NCI-H774 (cell line): ENCODE results near the gene EPHB1.
"Not testable (repeated sequence)": the region's sequence is repeated elsewhere in the genome, so short reads cannot be mapped to it uniquely, and the experiment has no call there.

Experiments used
- DNase-seq: peaks from one replicate; lab custom pipeline; 2025; lab: John Stamatoyannopoulos, UW

EPHB1 gene

GRCh38 chr3:135005616-135006015 is 210.6 kb downstream of the EPHB1 start:
- DNase-seq = not testable (repeated sequence)

- DNase-seq = no peak
These were observed 212.5 kb downstream of the EPHB1 start for GRCh38 chr3:135007607-135008006.

- DNase-seq = no peak
These were observed 213.3 kb downstream of the EPHB1 start for GRCh38 chr3:135008326-135008725.

GRCh38 chr3:135009014-135009413 is 214.0 kb downstream of the EPHB1 start:
- no peak for DNase-seq

GRCh38 chr3:135012101-135012500 is 217.0 kb downstream of the EPHB1 start:
- DNase-seq = no peak

- DNase-seq = no peak
These were observed 218.1 kb downstream of the EPHB1 start for GRCh38 chr3:135013206-135013605.

GRCh38 chr3:135014566-135014965 is 219.5 kb downstream of the EPHB1 start:
- DNase-seq = no peak

- peak; percentile 86 for DNase-seq
These were observed 222.2 kb downstream of the EPHB1 start for GRCh38 chr3:135017003-135017893.

GRCh38 chr3:135018149-135018923 is 223.3 kb downstream of the EPHB1 start:
- no peak for DNase-seq

- no peak for DNase-seq
These were observed 225.1 kb downstream of the EPHB1 start for GRCh38 chr3:135020181-135020580.

- no peak for DNase-seq
These were observed 229.1 kb downstream of the EPHB1 start for GRCh38 chr3:135023996-135024658.

GRCh38 chr3:135030768-135031615 is 235.9 kb downstream of the EPHB1 start:
- DNase-seq = not testable (repeated sequence)

- DNase-seq = no peak
These were observed 238.7 kb downstream of the EPHB1 start for GRCh38 chr3:135033737-135034136.

GRCh38 chr3:135034291-135034768 is 239.3 kb downstream of the EPHB1 start:
- DNase-seq = peak; percentile 72

GRCh38 chr3:135034891-135035440 is 239.9 kb downstream of the EPHB1 start:
- DNase-seq = no peak

- no peak for DNase-seq
These were observed 243.1 kb downstream of the EPHB1 start for GRCh38 chr3:135038186-135038585.

GRCh38 chr3:135039536-135039935 is 244.5 kb downstream of the EPHB1 start:
- not testable (repeated sequence) for DNase-seq

- no peak for DNase-seq
These were observed 245.5 kb downstream of the EPHB1 start for GRCh38 chr3:135040321-135041240.

GRCh38 chr3:135041601-135042000 is 246.5 kb downstream of the EPHB1 start:
- no peak for DNase-seq

- no peak for DNase-seq
These were observed 252.0 kb downstream of the EPHB1 start for GRCh38 chr3:135047061-135047460.
